Common myeloid progenitor, CD34-positive (primary cell): Measurements from ENCODE around the gene GALR1.
"Not testable (repeated sequence)": the region's sequence is repeated elsewhere in the genome, so short reads cannot be mapped to it uniquely, and the experiment has no call there.

Experiments
- CTCF ChIA-PET: fragments of 350-600 bp; sonication (Branson Sonifier 250); formaldehyde crosslinking; loops from one replicate; lab custom pipeline; 2021; ENCODE audit warnings: antibody characterized with exemption; lab: Charles Lee
- POLR2A ChIA-PET: fragments of 350-600 bp; sonication (Branson Sonifier 250); formaldehyde crosslinking; loops from one replicate; lab custom pipeline; 2021; ENCODE audit warnings: antibody characterized with exemption; lab: Charles Lee
- DNase-seq, 3 donors: peaks; one replicate each; pipeline versions ENCODE4 v3.0.0 to v3.0.0-alpha.2; 2013
- H3K27ac ChIP-seq, 2 experiments: 1 replicate in 1 of 2; 2 replicates in 1 of 2; pipeline ENCODE4 v1.7.0; 2013; ENCODE audit warnings: inconsistent platforms in 2 of 2, low read length in 2 of 2, mild to moderate bottlenecking in 2 of 2, low read depth in 1 of 2, moderate library complexity in 1 of 2; ENCODE audit not compliant: severe bottlenecking in 2 of 2, insufficient read depth in 1 of 2, poor library complexity in 1 of 2
- H3K27me3 ChIP-seq, 5 experiments: replicated peaks in 2 of 5; 1 replicate in 3 of 5; 2 replicates in 2 of 5; pipeline versions ENCODE4 v1.6.1 to v1.7.0; 2013; ENCODE audit warnings: low read length in 4 of 5, mild to moderate bottlenecking in 2 of 5, moderate library complexity in 2 of 5, inconsistent platforms in 1 of 5; ENCODE audit not compliant: insufficient read depth in 5 of 5, control insufficient read depth in 4 of 5
- H3K36me3 ChIP-seq, 4 experiments: 1 replicate in 2 of 4; 2 replicates in 2 of 4; pipeline versions ENCODE4 v1.6.1 to v1.7.0; 2013; ENCODE audit warnings: low read length in 3 of 4, control low read depth in 1 of 4, mild to moderate bottlenecking in 1 of 4; ENCODE audit not compliant: control insufficient read depth in 4 of 4, insufficient read depth in 4 of 4
- H3K4me1 ChIP-seq, 4 experiments: 1 replicate in 3 of 4; 2 replicates in 1 of 4; pipeline versions ENCODE4 v1.6.1 to v1.7.1; 2013; ENCODE audit warnings: low read length in 3 of 4, mild to moderate bottlenecking in 3 of 4, control low read depth in 1 of 4, inconsistent platforms in 1 of 4, moderate library complexity in 1 of 4; ENCODE audit not compliant: control insufficient read depth in 4 of 4, insufficient read depth in 4 of 4; ENCODE audit errors: control extremely low read depth in 1 of 4
- H3K4me3 ChIP-seq, 7 experiments: 1 replicate in 4 of 7; 2 replicates in 3 of 7; pipeline versions ENCODE4 v1.5.1 to v1.7.0; 2013; ENCODE audit warnings: mild to moderate bottlenecking in 7 of 7, low read length in 6 of 7, moderate library complexity in 6 of 7, inconsistent platforms in 2 of 7, low read depth in 2 of 7, control low read depth in 1 of 7; ENCODE audit not compliant: insufficient read depth in 4 of 7, control insufficient read depth in 1 of 7; ENCODE audit errors: extremely low read depth in 1 of 7
- H3K9me3 ChIP-seq, 5 experiments: 1 replicate in 4 of 5; 2 replicates in 1 of 5; pipeline versions ENCODE4 v1.6.1 to v1.7.1; 2013; ENCODE audit warnings: low read length in 4 of 5, mild to moderate bottlenecking in 2 of 5, inconsistent platforms in 1 of 5, low read depth in 1 of 5, moderate library complexity in 1 of 5; ENCODE audit not compliant: control insufficient read depth in 4 of 5, insufficient read depth in 2 of 5; ENCODE audit errors: control extremely low read depth in 1 of 5
- WGBS: methylation state at CpG from one replicate; pipeline ENCODE4 v1.1.5; 2013; ENCODE audit not compliant: insufficient coverage; 5-methylcytosine and 5-hydroxymethylcytosine counted together

GALR1 gene

GRCh38 chr18:77220726-77221125, 28.9 kb upstream of the GALR1 start:
- POLR2A ChIA-PET: no interaction called here

DNA sequence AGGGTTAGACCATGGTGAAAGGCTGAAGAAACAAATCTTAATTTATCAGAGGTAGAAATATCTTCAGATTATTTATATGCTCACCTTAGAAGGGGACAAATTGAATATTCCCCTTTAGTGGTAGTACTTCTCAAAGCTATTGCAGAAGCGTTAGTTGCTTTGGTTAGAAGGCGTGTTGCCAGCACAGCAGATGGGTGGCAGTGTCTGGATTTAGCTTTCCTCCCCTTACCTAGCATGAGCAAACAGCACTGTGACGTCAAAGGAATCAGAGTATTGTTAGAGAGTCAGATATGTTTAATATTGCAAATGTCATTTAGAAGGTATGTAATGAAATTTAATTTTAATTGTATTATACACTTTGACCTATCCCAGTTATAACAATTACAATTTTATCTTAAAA, 27.2 kb upstream of the GALR1 start:
- WGBS: 100% methylated on average over 1 of the region's 3 CpGs
- CTCF ChIA-PET: interaction anchor here (0.7 to 1.3 kb wide), 2 partner anchors 9 to 11 kb away, joined by 3 to 4 read pairs; no protein-coding TSS in a partner anchor
- no peak for DNase-seq
- Histone ChIP-seq H3K4me3 (no peak overlapping the region), H3K4me1 (peaks cover 0 to 6% (median 5%) of the 10 kb centered on the region in 4 experiments), H3K27ac (no peak overlapping the region), H3K27me3 (peaks cover 0 to 4% (median 0%) of the 10 kb centered on the region in 5 experiments), H3K9me3 (no peaks in the 10 kb centered on the region), H3K36me3 (no peaks in the 10 kb centered on the region)
- POLR2A ChIA-PET: no interaction called here

More at GRCh38 chr18:77220726-77221125, 28.9 kb upstream of the GALR1 start:
- Histone ChIP-seq H3K9me3 (no peaks in the 10 kb centered on the region), H3K4me3 (no peak overlapping the region), H3K27me3 (no peaks in the 10 kb centered on the region), H3K36me3 (no peaks in the 10 kb centered on the region), H3K4me1 (peaks cover 0 to 6% (median 5%) of the 10 kb centered on the region in 4 experiments), H3K27ac (no peak overlapping the region)
- 100% methylated on average over 1 of the region's 3 CpGs for WGBS
- DNase-seq: no peak
- CTCF ChIA-PET: no interaction called here

DNA sequence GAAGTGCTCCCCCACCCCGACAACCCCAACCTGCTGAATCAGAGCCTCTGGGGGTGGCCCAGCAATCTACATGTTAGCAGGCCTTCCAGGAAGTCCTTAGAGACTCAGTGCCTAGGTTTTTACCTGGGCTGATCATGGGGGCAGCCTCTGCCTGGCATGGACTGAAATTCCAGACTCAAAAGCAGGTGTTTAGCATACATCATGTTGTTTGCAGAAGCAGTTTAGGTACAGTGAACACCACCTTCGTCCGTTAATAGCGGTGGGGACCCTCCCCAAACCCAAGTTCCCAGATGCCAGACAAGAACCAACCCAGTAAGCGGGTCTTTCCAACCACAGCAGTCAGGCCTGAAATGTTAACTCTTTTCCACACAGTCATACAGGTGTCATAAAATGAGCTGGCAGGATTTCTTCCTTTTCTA, 26.4 kb upstream of the GALR1 start:
- Histone ChIP-seq H3K27ac (no peak overlapping the region), H3K27me3 (peaks cover 0 to 4% (median 2%) of the 10 kb centered on the region in 5 experiments), H3K36me3 (no peaks in the 10 kb centered on the region), H3K4me1 (peaks cover 0 to 6% (median 5%) of the 10 kb centered on the region in 4 experiments), H3K9me3 (no peaks in the 10 kb centered on the region), H3K4me3 (no peak overlapping the region)
- WGBS: 97% methylated on average over 3 of the region's 5 CpGs
- ChIA-PET POLR2A (no interaction called here), CTCF (no interaction called here)
- DNase-seq: peak in 2 of 3 donors; percentile 59 to 64

DNA sequence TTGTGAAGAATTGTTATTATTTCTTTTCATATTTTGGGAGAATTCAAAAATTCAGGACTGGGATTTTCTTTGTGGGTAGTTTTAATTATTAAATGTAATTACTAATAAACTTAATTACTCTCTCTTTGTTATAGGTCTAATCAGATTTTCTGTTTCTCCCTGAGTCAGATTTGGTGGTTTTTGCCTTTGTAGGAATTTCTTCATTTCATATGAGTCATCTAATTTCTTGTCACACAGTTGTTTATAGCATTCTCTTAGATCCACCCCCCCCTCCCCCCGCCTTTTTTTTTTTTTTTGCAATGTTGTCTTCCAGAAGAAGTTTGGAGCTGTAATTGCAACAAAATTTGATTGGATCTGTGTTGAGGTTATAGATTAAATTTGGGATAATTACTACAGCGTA, 26.0 kb upstream of the GALR1 start:
- peak in 2 of 3 donors; percentile 64 to 66 for DNase-seq
- Histone ChIP-seq H3K27me3 (peaks cover 0 to 4% (median 2%) of the 10 kb centered on the region in 5 experiments), H3K9me3 (no peaks in the 10 kb centered on the region), H3K27ac (no peak overlapping the region), H3K4me3 (no peak overlapping the region), H3K36me3 (no peaks in the 10 kb centered on the region), H3K4me1 (peaks cover 0 to 2% (median 1%) of the 10 kb centered on the region in 4 experiments)
- ChIA-PET POLR2A (no interaction called here), CTCF (no interaction called here)
- no CpG with 5 or more reads among the region's 2 CpGs for WGBS

DNA sequence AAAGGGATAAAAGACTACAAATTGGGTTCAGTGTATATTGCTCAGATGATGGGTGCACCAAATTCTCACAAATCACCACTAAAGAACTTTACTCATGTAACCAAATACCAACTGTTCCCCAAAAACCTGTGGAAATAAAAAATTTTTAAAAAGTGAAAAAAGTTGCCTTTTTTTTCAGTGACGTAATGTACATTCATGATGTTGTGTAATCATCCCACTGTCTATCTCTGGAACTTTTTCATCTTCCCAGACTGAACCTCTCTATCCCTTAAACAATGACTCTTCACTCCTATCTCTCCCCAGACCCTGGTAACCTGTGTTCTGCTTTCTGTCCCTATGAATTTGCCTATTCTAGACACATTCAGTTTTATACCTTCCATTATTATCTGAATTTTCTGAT, 19.0 kb upstream of the GALR1 start:
- peaks cover 0 to 7% (median 2%) of the 10 kb centered on the region in 5 experiments for H3K27me3 ChIP-seq
- no peak overlapping the region for H3K27ac ChIP-seq
- ChIA-PET POLR2A (no interaction called here), CTCF (no interaction called here)
- H3K36me3 ChIP-seq: no peaks in the 10 kb centered on the region
- no peaks in the 10 kb centered on the region for H3K4me1 ChIP-seq
- no peak for DNase-seq
- H3K9me3 ChIP-seq: peaks cover 0 to 1% (median 0%) of the 10 kb centered on the region in 5 experiments
- 100% methylated on average over 1 of the region's 1 CpG for WGBS
- H3K4me3 ChIP-seq: no peak overlapping the region

DNA sequence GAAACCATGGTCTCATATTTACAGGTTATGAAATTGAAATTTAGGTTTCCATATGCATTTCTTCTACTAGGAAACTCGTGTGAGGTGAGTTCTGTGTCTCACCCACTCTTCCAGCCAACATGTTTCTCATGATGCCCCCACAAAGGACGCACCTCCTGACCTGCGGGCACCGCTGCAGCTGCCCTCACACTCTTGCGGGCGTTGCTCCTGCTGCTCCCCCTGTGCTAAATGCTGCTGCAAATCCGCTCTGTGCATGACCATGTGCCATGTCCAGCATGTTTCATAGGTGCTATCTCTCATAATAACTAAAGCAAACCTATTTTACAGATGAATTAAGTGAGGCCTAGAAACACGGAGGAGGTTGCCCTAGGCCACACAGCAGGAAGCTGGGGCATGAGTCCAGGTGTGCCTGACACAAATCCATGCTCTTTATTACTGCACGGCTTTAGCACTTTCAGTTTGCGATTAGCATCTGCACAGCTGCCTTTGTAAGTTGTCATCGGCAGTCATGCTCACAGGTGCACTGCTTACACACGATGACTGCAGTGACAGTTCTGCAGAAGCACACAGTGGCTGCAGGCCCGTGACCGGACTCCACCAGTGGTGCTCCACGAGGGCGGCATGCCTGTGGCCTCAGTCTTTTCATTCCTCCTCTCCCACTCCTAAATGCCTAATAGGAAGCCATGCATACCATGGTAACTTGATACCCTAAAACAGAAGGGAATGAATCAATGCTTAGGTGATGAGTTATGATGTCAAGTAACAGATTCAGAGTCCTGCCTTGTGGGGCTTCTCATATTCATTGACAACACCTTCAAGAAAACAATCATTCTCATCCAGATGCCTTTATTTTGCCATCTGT, 14.9 kb upstream of the GALR1 start:
- 96% methylated on average over 11 of the region's 16 CpGs for WGBS
- POLR2A ChIA-PET: no interaction called here
- Histone ChIP-seq H3K4me3 (no peak overlapping the region), H3K36me3 (no peaks in the 10 kb centered on the region), H3K9me3 (peaks cover 0 to 18% (median 13%) of the 10 kb centered on the region in 5 experiments), H3K27ac (no peak overlapping the region), H3K4me1 (no peaks in the 10 kb centered on the region), H3K27me3 (peaks cover 0 to 3% (median 0%) of the 10 kb centered on the region in 5 experiments)
- no peak for DNase-seq
- CTCF ChIA-PET: no interaction called here

GRCh38 chr18:77239285-77239684, 10.4 kb upstream of the GALR1 start:
- CTCF ChIA-PET, POLR2A ChIA-PET: not testable (repeated sequence)
- WGBS: 94% methylated on average over 5 of the region's 5 CpGs

More at GRCh38 chr18:77239285-77239684, 10.4 kb upstream of the GALR1 start:
- not testable (repeated sequence) for H3K4me1 ChIP-seq, H3K36me3 ChIP-seq, H3K27ac ChIP-seq, H3K4me3 ChIP-seq, H3K27me3 ChIP-seq
- DNase-seq: peak in 2 of 3 donors; percentile 19 to 35
- peaks cover 0 to 25% (median 16%) of the 10 kb centered on the region in 5 experiments for H3K9me3 ChIP-seq
